ENCODE measurements around the gene ARMC8. TPM values are rescaled to one million over a fixed set of nuclear protein-coding genes. Genes with fewer than 3 reads are reported as not detected.
A peak's percentile ranks its signal among the peaks of the same experiment; 100 is the strongest.

ARMC8 gene
- total and polyA plus RNA-seq, 7 donors: 25.4 to 92.1 (median 40.1) TPM

- no peak for TF ChIP-seq CTCF (IDR thresholded peaks at IDR 0.05)
- ATAC-seq: no peak
- Histone ChIP-seq H3K27ac (no peak overlapping the region), H3K9me3 (no peaks in the 10 kb centered on the region), H3K36me3 (ENCODE audit: insufficient read depth in 1 of 2, low read depth in 1 of 2) (peaks cover 0 to 6% of the 10 kb centered on the region in 2 donors), H3K4me3 (no peak overlapping the region), H3K27me3 (ENCODE audit: insufficient read depth in 3 of 3, low read length in 2 of 3) (no peaks in the 10 kb centered on the region), H3K4me1 (peaks cover 16% of the 10 kb centered on the region)
- intact Hi-C loops (cut with DNase I): loop anchor here in 1 of 2 donors (10.0 kb wide), 1 partner anchor 230 kb away; no protein-coding TSS in a partner anchor
- no peak for DNase-seq
- WGBS, 3 donors: 32 to 41% (median 41%) methylated on average over 3 of the region's 3 CpGs
Measured at GRCh38 chr3:138184994-138185393, 2.1 kb upstream of the ARMC8 start.

- Histone ChIP-seq H3K27me3 (ENCODE audit: insufficient read depth in 3 of 3, low read length in 2 of 3) (no peaks in the 10 kb centered on the region), H3K36me3 (ENCODE audit: insufficient read depth in 1 of 2, low read depth in 1 of 2) (peaks cover 0 to 14% of the 10 kb centered on the region in 2 donors), H3K4me3 (peak overlapping the region; percentile 97), H3K9me3 (no peaks in the 10 kb centered on the region), H3K4me1 (peaks cover 28% of the 10 kb centered on the region), H3K27ac (peak overlapping the region; percentile 98)
- 74 to 83% (median 74%) methylated on average over 2 of the region's 2 CpGs for WGBS, 3 donors
- no peak for DNase-seq
- intact Hi-C loops (cut with DNase I): loop anchor here in 1 of 2 donors (10.0 kb wide), 1 partner anchor 229 kb away; no protein-coding TSS in a partner anchor
- no peak for TF ChIP-seq CTCF (IDR thresholded peaks at IDR 0.05)
- ATAC-seq: no peak
Measured at GRCh38 chr3:138186221-138186620, 880 bp upstream of the ARMC8 start.

GRCh38 chr3:138186803-138187295, 252 bp upstream of the ARMC8 start:
- WGBS, 3 donors: 0 to 1% (median 0%) methylated on average over 25 of the region's 25 CpGs
- peaks cover 0 to 16% of the 10 kb centered on the region in 2 donors for H3K36me3 ChIP-seq (ENCODE audit: insufficient read depth in 1 of 2, low read depth in 1 of 2)
- TF ChIP-seq CTCF (IDR thresholded peaks at IDR 0.05): no peak
- no peaks in the 10 kb centered on the region for H3K9me3 ChIP-seq
- H3K4me3 ChIP-seq: peak overlapping the region; percentile 97
- H3K27me3 ChIP-seq (ENCODE audit: insufficient read depth in 3 of 3, low read length in 2 of 3): no peaks in the 10 kb centered on the region
- DNase-seq: peak; percentile 89 to 96
- intact Hi-C loops (cut with DNase I): loop anchor here in 1 of 2 donors (10.0 kb wide), 1 partner anchor 228 kb away; no protein-coding TSS in a partner anchor
- H3K27ac ChIP-seq: peak overlapping the region; percentile 98
- peak; percentile 29 to 94 (median 63) for ATAC-seq
- H3K4me1 ChIP-seq: peaks cover 35% of the 10 kb centered on the region

- WGBS, 3 donors: 3 to 7% (median 3%) methylated on average over 17 of the region's 17 CpGs
- TF ChIP-seq CTCF (IDR thresholded peaks at IDR 0.05): no peak
- Histone ChIP-seq H3K36me3 (ENCODE audit: insufficient read depth in 1 of 2, low read depth in 1 of 2) (peaks cover 0 to 16% of the 10 kb centered on the region in 2 donors), H3K9me3 (no peaks in the 10 kb centered on the region), H3K4me1 (peaks cover 41% of the 10 kb centered on the region), H3K4me3 (peak overlapping the region; percentile 97), H3K27me3 (ENCODE audit: insufficient read depth in 3 of 3, low read length in 2 of 3) (no peaks in the 10 kb centered on the region), H3K27ac (peak overlapping the region; percentile 98)
- intact Hi-C loops (cut with DNase I): loop anchor here in 1 of 2 donors (10.0 kb wide), 1 partner anchor 227 kb away; no protein-coding TSS in a partner anchor
- ATAC-seq (peak; percentile 72 to 84 (median 81)), DNase-seq (no peak)
Measured at GRCh38 chr3:138188013-138188730, 1.1 kb downstream of the ARMC8 start.

Data from psoas muscle (tissue), 8 donors.